ENCODE results near the gene OR51F1. TPM values are rescaled to one million over a fixed set of nuclear protein-coding genes. Genes with fewer than 3 reads are reported as not detected.
"Not testable (repeated sequence)": the region's sequence is repeated elsewhere in the genome, so short reads cannot be mapped to it uniquely, and the experiment has no call there.

Gene OR51F1
- total RNA-seq, 2 experiments from 2014 or later = not detected

DNA sequence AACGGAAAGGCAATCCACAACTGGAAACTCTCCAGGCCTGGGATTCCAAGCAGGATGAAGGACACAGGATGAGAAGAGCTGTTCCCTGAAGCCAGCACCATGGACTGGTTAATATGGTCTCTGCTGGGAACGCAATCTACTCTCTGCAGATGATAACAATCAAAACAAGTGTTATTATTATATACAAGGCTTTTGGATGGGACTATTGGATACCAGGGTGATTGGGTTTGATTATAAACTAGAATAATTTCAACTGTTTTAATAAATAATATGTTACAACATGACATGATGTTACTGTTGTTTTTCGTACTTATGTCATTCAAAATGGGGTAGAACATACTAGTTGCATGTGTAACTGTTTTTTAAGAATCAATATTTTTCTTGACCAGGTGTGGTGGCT lies 34.5 kb upstream of the OR51F1 start, which contains the start of gene OR52R1:
OR52R1 (minus strand) TSS at position 101 of the 400 bp plus-strand sequence; CDS start at position 101, 0 bp downstream.
- no peak within 1 kb of the TSS for H3K4me3 ChIP-seq (ENCODE audit: low read length)
- Mint-ChIP-seq H3K27me3 (peaks cover 4% of the 10 kb centered on the region), H3K4me3 (no peak within 1 kb of the TSS), H3K36me3 (ENCODE audit: low read depth) (no peaks in the 10 kb centered on the region), H3K4me1 (ENCODE audit: low read depth) (no peaks in the 10 kb centered on the region), H3K27ac (no peak within 1 kb of the TSS), H3K9me3 (no peaks in the 10 kb centered on the region)
- TF ChIP-seq, protein P1, sequence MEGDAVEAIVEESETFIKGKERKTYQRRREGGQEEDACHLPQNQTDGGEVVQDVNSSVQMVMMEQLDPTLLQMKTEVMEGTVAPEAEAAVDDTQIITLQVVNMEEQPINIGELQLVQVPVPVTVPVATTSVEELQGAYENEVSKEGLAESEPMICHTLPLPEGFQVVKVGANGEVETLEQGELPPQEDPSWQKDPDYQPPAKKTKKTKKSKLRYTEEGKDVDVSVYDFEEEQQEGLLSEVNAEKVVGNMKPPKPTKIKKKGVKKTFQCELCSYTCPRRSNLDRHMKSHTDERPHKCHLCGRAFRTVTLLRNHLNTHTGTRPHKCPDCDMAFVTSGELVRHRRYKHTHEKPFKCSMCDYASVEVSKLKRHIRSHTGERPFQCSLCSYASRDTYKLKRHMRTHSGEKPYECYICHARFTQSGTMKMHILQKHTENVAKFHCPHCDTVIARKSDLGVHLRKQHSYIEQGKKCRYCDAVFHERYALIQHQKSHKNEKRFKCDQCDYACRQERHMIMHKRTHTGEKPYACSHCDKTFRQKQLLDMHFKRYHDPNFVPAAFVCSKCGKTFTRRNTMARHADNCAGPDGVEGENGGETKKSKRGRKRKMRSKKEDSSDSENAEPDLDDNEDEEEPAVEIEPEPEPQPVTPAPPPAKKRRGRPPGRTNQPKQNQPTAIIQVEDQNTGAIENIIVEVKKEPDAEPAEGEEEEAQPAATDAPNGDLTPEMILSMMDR (IDR thresholded peaks at IDR 0.05) = no peak
- intact Hi-C loops (cut with DNase I, micrococcal nuclease) = no loop called here
- H3K27me3 ChIP-seq (ENCODE audit: control insufficient read depth in 1 of 2, insufficient read depth in 2 of 2, low read length in 2 of 2) = no peaks in the 10 kb centered on the region
- ATAC-seq (ENCODE audit: poor library complexity) (no peak), DNase-seq (no peak)
- H3K4me1 ChIP-seq (ENCODE audit: insufficient read depth, low read length) = no peaks in the 10 kb centered on the region
- H3K27ac ChIP-seq (ENCODE audit: low read depth in 1 of 2, low read length in 2 of 2) = no peak within 1 kb of the TSS
- H3K9me3 ChIP-seq (ENCODE audit: control insufficient read depth in 1 of 2, insufficient read depth in 1 of 2, low read length in 2 of 2) = no peaks in the 10 kb centered on the region
- CTCF ChIA-PET = no interaction called here
- H3K36me3 ChIP-seq (ENCODE audit: insufficient read depth, low read length) = no peaks in the 10 kb centered on the region
- POLR2A ChIA-PET = no interaction called here

DNA sequence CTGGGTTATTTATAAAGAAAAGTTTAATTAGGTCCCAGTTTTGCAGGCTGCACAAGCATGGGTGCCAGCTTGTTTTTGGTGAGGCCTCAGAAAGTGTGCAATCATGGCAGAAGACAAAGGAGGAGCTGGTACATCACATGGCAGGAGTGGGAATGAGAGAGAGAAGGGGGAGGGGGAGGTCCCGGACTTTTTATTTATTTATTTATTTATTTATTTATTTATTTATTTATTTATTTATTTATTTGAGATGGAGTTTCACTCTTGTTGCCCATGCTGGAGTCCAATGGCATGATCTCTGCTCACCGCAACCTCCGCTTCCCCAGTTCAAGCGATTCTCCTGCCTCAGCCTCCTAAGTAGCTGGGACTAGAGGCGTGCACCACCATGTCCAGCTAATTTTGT lies 31.6 kb upstream of the OR51F1 start:
- CTCF ChIA-PET; H3K4me3 Mint-ChIP-seq; H3K4me1 Mint-ChIP-seq (ENCODE audit: low read depth); intact Hi-C loops (cut with DNase I, micrococcal nuclease); H3K27ac Mint-ChIP-seq; H3K9me3 Mint-ChIP-seq; DNase-seq; H3K36me3 Mint-ChIP-seq (ENCODE audit: low read depth); H3K27me3 Mint-ChIP-seq; H3K36me3 ChIP-seq (ENCODE audit: insufficient read depth, low read length); ATAC-seq (ENCODE audit: poor library complexity); H3K27me3 ChIP-seq (ENCODE audit: control insufficient read depth in 1 of 2, insufficient read depth in 2 of 2, low read length in 2 of 2); H3K9me3 ChIP-seq (ENCODE audit: control insufficient read depth in 1 of 2, insufficient read depth in 1 of 2, low read length in 2 of 2); H3K4me3 ChIP-seq (ENCODE audit: low read length); H3K27ac ChIP-seq (ENCODE audit: low read depth in 1 of 2, low read length in 2 of 2); POLR2A ChIA-PET; H3K4me1 ChIP-seq (ENCODE audit: insufficient read depth, low read length): not testable (repeated sequence)

DNA sequence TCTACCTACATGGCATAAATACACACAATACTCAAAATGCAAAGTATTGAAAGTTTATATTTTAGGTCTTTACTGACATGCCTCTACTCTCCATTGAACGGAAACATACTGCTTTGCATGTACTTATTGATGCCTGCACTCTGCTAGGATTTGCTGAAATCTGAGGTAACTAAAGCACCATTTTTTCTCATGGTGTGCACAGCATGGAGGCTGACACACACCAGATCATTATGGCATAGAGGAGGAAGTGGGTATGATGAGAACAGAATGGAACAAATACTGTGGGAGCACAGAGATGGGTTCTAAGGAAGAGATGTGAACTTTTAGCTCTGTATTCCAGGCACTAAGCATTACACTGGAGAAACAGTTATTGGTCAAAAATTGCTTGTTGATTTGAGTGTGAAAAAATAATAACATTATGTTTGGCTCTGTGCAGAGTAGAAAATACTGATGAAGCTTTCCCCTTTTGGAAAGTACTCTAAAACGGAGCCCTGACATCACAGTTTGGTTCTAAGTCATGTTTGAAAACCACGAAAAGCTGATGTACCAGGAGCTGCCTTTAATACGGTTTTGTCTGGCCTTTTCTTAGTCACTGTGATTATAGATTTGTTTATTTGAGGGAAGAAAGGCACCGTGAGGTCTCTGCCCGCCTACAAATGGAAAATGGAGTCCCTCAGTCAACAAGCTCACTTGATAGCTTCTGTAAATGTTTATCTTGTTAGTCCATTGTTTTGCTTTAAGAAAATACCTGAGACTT lies 28.9 kb upstream of the OR51F1 start:
- no peaks in the 10 kb centered on the region for H3K4me1 Mint-ChIP-seq (ENCODE audit: low read depth)
- Histone ChIP-seq H3K36me3 (ENCODE audit: insufficient read depth, low read length) (no peaks in the 10 kb centered on the region), H3K9me3 (ENCODE audit: control insufficient read depth in 1 of 2, insufficient read depth in 1 of 2, low read length in 2 of 2) (no peaks in the 10 kb centered on the region), H3K27ac (ENCODE audit: low read depth in 1 of 2, low read length in 2 of 2) (no peak overlapping the region), H3K4me3 (ENCODE audit: low read length) (no peak overlapping the region), H3K27me3 (ENCODE audit: control insufficient read depth in 1 of 2, insufficient read depth in 2 of 2, low read length in 2 of 2) (no peaks in the 10 kb centered on the region), H3K4me1 (ENCODE audit: insufficient read depth, low read length) (no peaks in the 10 kb centered on the region)
- DNase-seq (no peak), ATAC-seq (ENCODE audit: poor library complexity) (no peak)
- no peaks in the 10 kb centered on the region for H3K36me3 Mint-ChIP-seq (ENCODE audit: low read depth)
- POLR2A ChIA-PET = no interaction called here
- intact Hi-C loops (cut with DNase I, micrococcal nuclease) = no loop called here
- H3K27ac Mint-ChIP-seq = no peak overlapping the region
- no peaks in the 10 kb centered on the region for H3K9me3 Mint-ChIP-seq
- H3K27me3 Mint-ChIP-seq = peaks cover 4% of the 10 kb centered on the region
- H3K4me3 Mint-ChIP-seq = no peak overlapping the region
- CTCF ChIA-PET = no interaction called here
- TF ChIP-seq, protein P1 (IDR thresholded peaks at IDR 0.05) = no peak

DNA sequence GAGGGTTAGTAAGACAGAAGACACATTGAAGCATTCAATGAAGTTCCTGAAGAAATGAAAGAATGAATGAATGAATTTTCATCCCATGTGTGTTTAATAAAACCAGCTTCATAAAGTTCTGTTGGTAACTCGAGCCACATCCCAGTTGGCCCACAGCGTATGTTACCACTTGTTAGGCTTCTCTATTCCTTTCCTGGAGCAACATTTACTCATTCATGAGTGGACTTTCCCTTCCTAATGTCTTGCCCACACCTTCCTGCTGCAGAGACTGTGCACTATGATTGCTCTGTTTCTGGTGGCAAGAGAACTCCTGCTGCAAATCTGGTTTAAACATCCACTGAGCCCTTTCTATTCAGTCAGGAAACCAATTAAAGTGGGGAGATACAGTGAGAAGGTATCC lies 27.5 kb upstream of the OR51F1 start:
- TF ChIP-seq, protein P1 (IDR thresholded peaks at IDR 0.05) = no peak
- intact Hi-C loops (cut with DNase I, micrococcal nuclease) = no loop called here
- Histone ChIP-seq H3K4me1 (ENCODE audit: insufficient read depth, low read length) (no peaks in the 10 kb centered on the region), H3K27me3 (ENCODE audit: control insufficient read depth in 1 of 2, insufficient read depth in 2 of 2, low read length in 2 of 2) (no peaks in the 10 kb centered on the region), H3K4me3 (ENCODE audit: low read length) (no peak overlapping the region), H3K36me3 (ENCODE audit: insufficient read depth, low read length) (no peaks in the 10 kb centered on the region), H3K9me3 (ENCODE audit: control insufficient read depth in 1 of 2, insufficient read depth in 1 of 2, low read length in 2 of 2) (no peaks in the 10 kb centered on the region), H3K27ac (ENCODE audit: low read depth in 1 of 2, low read length in 2 of 2) (no peak overlapping the region)
- peaks cover 8% of the 10 kb centered on the region for H3K27me3 Mint-ChIP-seq
- H3K9me3 Mint-ChIP-seq = no peaks in the 10 kb centered on the region
- no peak for DNase-seq
- no peak overlapping the region for H3K4me3 Mint-ChIP-seq
- no peaks in the 10 kb centered on the region for H3K4me1 Mint-ChIP-seq (ENCODE audit: low read depth)
- no peaks in the 10 kb centered on the region for H3K36me3 Mint-ChIP-seq (ENCODE audit: low read depth)
- ChIA-PET POLR2A (no interaction called here), CTCF (no interaction called here)
- H3K27ac Mint-ChIP-seq = no peak overlapping the region
- no peak for ATAC-seq (ENCODE audit: poor library complexity)
